H1 (cell line): ENCODE data around the gene TTC28. TPM values are rescaled to one million over a fixed set of nuclear protein-coding genes. Genes with fewer than 3 reads are reported as not detected.

Experiments
- CTCF ChIA-PET: fragments of 300-600 bp; sonication (Branson Sonifier 250); formaldehyde crosslinking; loops from one replicate; lab custom pipeline; 2021; ENCODE audit not compliant: partially characterized antibody; lab: Charles Lee
- POLR2A ChIA-PET: fragments of 300-600 bp; sonication (Branson Sonifier 250); formaldehyde crosslinking; loops from one replicate; lab custom pipeline; 2021; ENCODE audit warnings: inconsistent platforms; ENCODE audit not compliant: partially characterized antibody; lab: Charles Lee
- DNase-seq, 2 experiments: peaks; one replicate each; pipeline versions ENCODE4 v3.0.0 to v3.0.0-alpha.2; 2010 to 2022; ENCODE audit warnings: low spot score in 2 of 2, low read depth in 1 of 2, mixed read lengths in 1 of 2
- FAIRE-seq: peaks from 2 replicates; lab custom pipeline; 2011; peaks lifted over from hg19 to GRCh38; lab: Jason Lieb, UNC
- H2AFZ ChIP-seq: 2 replicates; pipeline ENCODE4 v1.8.1; 2012; ENCODE audit warnings: low read length, inconsistent platforms
- H2AK5ac ChIP-seq: 2 replicates; pipeline ENCODE4 v1.6.1; 2013; ENCODE audit warnings: low read depth, low read length
- H2BK120ac ChIP-seq: replicated peaks from 2 replicates; pipeline ENCODE3; 2013; ENCODE audit warnings: low read depth, low read length, inconsistent platforms
- H2BK12ac ChIP-seq: 2 replicates; pipeline ENCODE4 v1.6.1; 2013; ENCODE audit warnings: low read depth, low read length
- H2BK15ac ChIP-seq: 2 replicates; pipeline ENCODE4 v1.6.1; 2013; ENCODE audit warnings: low read length
- H2BK20ac ChIP-seq: 2 replicates; pipeline ENCODE4 v1.6.1; 2013; ENCODE audit warnings: low read length
- H2BK5ac ChIP-seq: 2 replicates; pipeline ENCODE4 v1.6.1; 2013; ENCODE audit warnings: low read depth, low read length
- H3K14ac ChIP-seq: 2 replicates; pipeline ENCODE4 v1.6.1; 2013; ENCODE audit warnings: inconsistent platforms; ENCODE audit not compliant: insufficient read length
- H3K18ac ChIP-seq: 2 replicates; pipeline ENCODE4 v1.6.1; 2013; ENCODE audit warnings: low read length; ENCODE audit errors: extremely low read depth
- H3K23ac ChIP-seq: 2 replicates; pipeline ENCODE4 v1.6.1; 2013; ENCODE audit warnings: inconsistent platforms; ENCODE audit not compliant: insufficient read length
- H3K23me2 ChIP-seq: 2 replicates; pipeline ENCODE4 v1.6.1; 2013; ENCODE audit warnings: low read depth, low read length
- H3K27ac ChIP-seq: 2 replicates; pipeline ENCODE4 v1.6.1; 2011; ENCODE audit warnings: low read depth, low read length, inconsistent platforms
- H3K27me3 ChIP-seq, 4 experiments: replicated peaks in 1 of 4; 1 replicate in 1 of 4; 2 replicates in 3 of 4; pipeline versions ENCODE4 v1.6.1 to v1.8.1; 2011 to 2013; ENCODE audit warnings: low read length in 3 of 4, mild to moderate bottlenecking in 3 of 4, inconsistent platforms in 2 of 4, mixed read lengths in 2 of 4, moderate library complexity in 1 of 4; ENCODE audit not compliant: control insufficient read depth in 3 of 4, insufficient read depth in 3 of 4; ENCODE audit errors: extremely low read depth in 1 of 4
- H3K36me3 ChIP-seq, 4 experiments: 2 replicates each; pipeline versions ENCODE4 v1.6.1 to v1.8.1; 2011 to 2013; ENCODE audit warnings: mild to moderate bottlenecking in 4 of 4, low read length in 3 of 4, moderate library complexity in 2 of 4, control low read depth in 1 of 4, inconsistent platforms in 1 of 4; ENCODE audit not compliant: insufficient read depth in 4 of 4, control insufficient read depth in 2 of 4
- H3K4ac ChIP-seq: replicated peaks from 2 replicates; pipeline ENCODE3; 2013; ENCODE audit warnings: low read length, low read depth, mixed read lengths, inconsistent platforms; ENCODE audit not compliant: insufficient read length
- H3K4me1 ChIP-seq, 4 experiments: replicated peaks in 1 of 4; 1 replicate in 1 of 4; 2 replicates in 3 of 4; pipeline versions ENCODE4 v1.6.1 to v1.8.1; 2011 to 2013; ENCODE audit warnings: low read length in 3 of 4, inconsistent platforms in 2 of 4, mixed read lengths in 1 of 4; ENCODE audit not compliant: insufficient read depth in 4 of 4, control insufficient read depth in 3 of 4
- H3K4me2 ChIP-seq, 2 experiments: 2 replicates each; pipeline versions ENCODE4 v1.6.1 to v1.8.1; 2011 to 2013; ENCODE audit warnings: low read depth in 2 of 2, low read length in 2 of 2, control low read depth in 1 of 2, inconsistent platforms in 1 of 2, mild to moderate bottlenecking in 1 of 2; ENCODE audit not compliant: insufficient read depth in 1 of 2
- H3K4me3 ChIP-seq, 4 experiments: fragments of 200-600, 300-600 bp in 1 of 4; sonication (generic), shearing (Covaris generic), sonication (Bioruptor Twin) in 1 of 4; 2 replicates each; pipeline versions ENCODE4 v1.5.1 to v1.8.1; 2011 to 2016; ENCODE audit warnings: low read length in 4 of 4, low read depth in 3 of 4, control low read depth in 2 of 4, inconsistent platforms in 2 of 4, mild to moderate bottlenecking in 2 of 4, mixed read lengths in 1 of 4, moderate library complexity in 1 of 4; ENCODE audit not compliant: insufficient read depth in 2 of 4; ENCODE audit errors: extremely low read depth in 1 of 4
- H3K56ac ChIP-seq: replicated peaks from 2 replicates; pipeline ENCODE3; 2013; ENCODE audit warnings: low read depth, mild to moderate bottlenecking, mixed read lengths, low read length, inconsistent platforms; ENCODE audit not compliant: insufficient read length
- H3K79me1 ChIP-seq: 2 replicates; pipeline ENCODE4 v1.6.1; 2013; ENCODE audit warnings: low read depth, low read length, control low read depth
- H3K79me2 ChIP-seq, 2 experiments: 2 replicates each; pipeline versions ENCODE4 v1.6.1 to v1.8.1; 2012 to 2013; ENCODE audit warnings: low read length in 2 of 2, mild to moderate bottlenecking in 2 of 2, inconsistent platforms in 1 of 2; ENCODE audit not compliant: insufficient read depth in 2 of 2, control insufficient read depth in 1 of 2
- H3K9ac ChIP-seq, 4 experiments: replicated peaks in 1 of 4; 1 replicate in 1 of 4; 2 replicates in 3 of 4; pipeline versions ENCODE4 v1.6.1 to v1.8.1; 2011 to 2013; ENCODE audit warnings: low read depth in 3 of 4, low read length in 3 of 4, control low read depth in 2 of 4, mild to moderate bottlenecking in 2 of 4, moderate library complexity in 2 of 4, inconsistent platforms in 1 of 4; ENCODE audit errors: extremely low read depth in 1 of 4
- H3K9me3 ChIP-seq, 2 experiments: 2 replicates each; pipeline versions ENCODE4 v1.6.1 to v1.8.1; 2012 to 2013; ENCODE audit warnings: mild to moderate bottlenecking in 2 of 2, moderate library complexity in 2 of 2, control low read depth in 1 of 2, inconsistent platforms in 1 of 2, low read depth in 1 of 2, low read length in 1 of 2, mixed read lengths in 1 of 2; ENCODE audit not compliant: insufficient read depth in 2 of 2
- H4K20me1 ChIP-seq, 2 experiments: replicated peaks in 1 of 2; 2 replicates each; pipeline versions ENCODE3 to v1.8.1; 2011 to 2013; ENCODE audit warnings: inconsistent platforms in 2 of 2, low read length in 2 of 2, mild to moderate bottlenecking in 1 of 2; ENCODE audit not compliant: insufficient read depth in 2 of 2, control insufficient read depth in 1 of 2
- H4K5ac ChIP-seq: 2 replicates; pipeline ENCODE4 v1.6.1; 2013; ENCODE audit warnings: low read length, low read depth, mixed read lengths, inconsistent platforms; ENCODE audit not compliant: insufficient read length
- H4K8ac ChIP-seq: 2 replicates; pipeline ENCODE4 v1.8.0; 2013; ENCODE audit warnings: mild to moderate bottlenecking, moderate library complexity, low read length, inconsistent platforms; ENCODE audit not compliant: insufficient read depth; ENCODE audit errors: extremely low read depth
- H4K91ac ChIP-seq: replicated peaks from 2 replicates; pipeline ENCODE3; 2013; ENCODE audit warnings: low read length, mixed read lengths, inconsistent platforms; ENCODE audit not compliant: insufficient read length
- NANOG ChIP-seq: IDR thresholded peaks from 2 replicates; pipeline ENCODE4 v1.6.1; 2011; ENCODE audit warnings: low read length, low read depth, mild to moderate bottlenecking, inconsistent platforms; ENCODE audit not compliant: insufficient read depth, poor library complexity, severe bottlenecking
- WGBS, 2 experiments: shearing (Covaris generic) in 1 of 2; methylation state at CpG; one replicate each; pipeline versions ENCODE4 v1.1.6 to v1.1.7; 2013 to 2015; ENCODE audit warnings: low lambda C conversion rate in 2 of 2, mixed read lengths in 2 of 2, inconsistent platforms in 1 of 2, low coverage in 1 of 2, missing lambda C conversion rate in 1 of 2; ENCODE audit not compliant: insufficient replicate concordance in 2 of 2, insufficient coverage in 1 of 2, insufficient read length in 1 of 2; ENCODE audit errors: extremely low coverage in 1 of 2, missing lambda C conversion rate in 1 of 2; 5-methylcytosine and 5-hydroxymethylcytosine counted together
- polyA plus RNA-seq, 7 experiments: library from polyadenylated mRNA; depleted of rRNA in 3 of 7; stranded (reverse) in 5 of 7; unstranded in 2 of 7; fragments of >200 nt in 5 of 7; fragments of 200-250 nt in 2 of 7; gene quantifications; 1 replicate in 5 of 7; 2 replicates in 1 of 7; 4 replicates in 1 of 7; pipeline versions ENCODE4 v1.2.1 to v1.2.3, GENCODE V29; 2011 to 2013; ENCODE audit warnings: missing spikeins in 2 of 7, mixed read lengths in 2 of 7
- total RNA-seq: library from RNA; stranded (reverse); fragmentation: NEBNext Ultra II Directional; extraction: Animal tissue kit (Norgen Biotek cat#: 25700); gene quantifications from 2 replicates; pipeline ENCODE4 v1.2.1, GENCODE V29; 2021

Gene TTC28
- total and polyA plus RNA-seq, 2 of the 8 experiments (the other 6 are each of a cell fraction or from before 2014, with no cell fraction given), result 2.6 to 12.6 TPM

DNA sequence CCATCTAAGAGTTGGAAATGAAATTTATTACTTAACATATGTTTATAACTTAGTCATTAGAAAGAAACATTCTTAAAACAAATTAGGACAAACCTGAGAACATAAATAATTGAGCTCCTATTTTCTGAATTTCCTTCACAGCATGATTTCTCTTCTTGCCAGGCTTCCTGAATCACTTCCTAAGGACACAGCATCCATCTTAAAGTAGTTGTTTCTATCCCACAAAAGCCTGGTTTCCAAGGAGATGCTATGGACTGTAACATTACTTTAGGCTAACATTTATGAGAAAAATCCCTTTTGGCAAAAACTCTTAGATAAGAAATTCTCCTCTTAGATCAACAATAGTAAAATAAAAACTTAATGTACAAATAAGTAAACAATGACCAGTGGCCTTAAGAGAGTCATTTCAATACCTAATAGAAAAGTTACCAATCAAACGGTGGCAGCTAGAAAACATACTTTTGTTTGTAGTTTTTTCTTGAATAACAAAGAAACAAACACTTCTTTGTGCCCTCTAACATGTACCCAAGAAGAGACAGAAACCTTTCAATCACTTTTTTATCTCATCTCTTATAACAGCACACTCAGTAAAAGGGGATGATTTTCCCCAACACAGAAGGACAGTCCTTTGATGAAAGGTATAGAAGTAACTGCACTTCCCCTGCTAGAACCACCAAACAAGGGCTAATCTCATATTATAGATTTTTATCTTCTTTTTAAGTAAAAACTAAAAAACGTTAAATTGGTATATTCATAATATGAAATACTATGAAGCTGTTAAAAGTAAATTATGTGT, 74.5 kb downstream of the TTC28 start:
- CTCF ChIA-PET, result interaction anchor here (1.0 to 1.3 kb wide), 2 partner anchors 232 to 585 kb away, joined by 3 to 5 read pairs; no protein-coding TSS in a partner anchor
- POLR2A ChIA-PET, result interaction anchor here (0.9 kb wide), 2 partner anchors 239 to 431 kb away, joined by 3 read pairs; no protein-coding TSS in a partner anchor

More for the DNA sequence above, 74.5 kb downstream of the TTC28 start:
- no peaks in the 10 kb centered on the region for H4K20me1 ChIP-seq
- no peak overlapping the region for H4K5ac ChIP-seq
- no peaks in the 10 kb centered on the region for H3K36me3 ChIP-seq
- no peak overlapping the region for H2BK120ac ChIP-seq
- H3K27ac ChIP-seq, result no peak overlapping the region
- H3K56ac ChIP-seq, result no peak overlapping the region
- no peak overlapping the region for H4K8ac ChIP-seq
- no peak overlapping the region for H2AK5ac ChIP-seq
- H3K18ac ChIP-seq, result no peak overlapping the region
- H2BK12ac ChIP-seq, result no peak overlapping the region
- H2BK15ac ChIP-seq, result no peak overlapping the region
- no peaks in the 10 kb centered on the region for H3K9me3 ChIP-seq
- DNase-seq (no peak), FAIRE-seq (no peak)
- H3K23ac ChIP-seq, result no peak overlapping the region
- H3K27me3 ChIP-seq, result no peaks in the 10 kb centered on the region
- no peaks in the 10 kb centered on the region for H3K79me2 ChIP-seq
- H3K4me1 ChIP-seq, result no peaks in the 10 kb centered on the region; a peak in 1 of 7 replicates
- TF ChIP-seq NANOG, result no peak
- no peak overlapping the region for H3K14ac ChIP-seq
- H4K91ac ChIP-seq, result no peak overlapping the region
- H2AFZ ChIP-seq, result no peak overlapping the region
- no peak overlapping the region for H3K4me3 ChIP-seq
- H3K4me2 ChIP-seq, result no peak overlapping the region
- no peak overlapping the region for H3K9ac ChIP-seq
- no peak overlapping the region for H2BK20ac ChIP-seq
- no peaks in the 10 kb centered on the region for H3K23me2 ChIP-seq
- no peak overlapping the region for H2BK5ac ChIP-seq
- WGBS, 2 experiments, result 78% methylated on average over 2 of the region's 2 CpGs; no CpG with 5 or more reads in 1 of the 2 experiments
- no peak overlapping the region for H3K4ac ChIP-seq
- no peaks in the 10 kb centered on the region for H3K79me1 ChIP-seq
